Endothelial cell of umbilical vein (primary cell): ENCODE data around the gene CC2D1A.

Experiments used
- MYC ChIP-seq: IDR thresholded peaks from one replicate; pipeline ENCODE4 v1.6.1; 2011; ENCODE audit warnings: mild to moderate bottlenecking, low read depth, low read length
- TF ChIP-seq, protein P1 (sequence below): IDR thresholded peaks from 2 replicates; pipeline ENCODE4 v1.6.1; 2011; ENCODE audit not compliant: insufficient read depth, insufficient read length
- TF ChIP-seq, protein P2 (sequence below), 2 donors: IDR thresholded peaks; 1 replicate in 1 of 2; 2 replicates in 1 of 2; pipeline ENCODE4 v1.5.1; 2011; ENCODE audit warnings: low read length in 2 of 2, mild to moderate bottlenecking in 2 of 2, moderate library complexity in 2 of 2, control low read depth in 1 of 2, inconsistent platforms in 1 of 2, low read depth in 1 of 2; ENCODE audit not compliant: insufficient read depth in 1 of 2; ENCODE audit errors: extremely low read depth in 1 of 2

DNA sequence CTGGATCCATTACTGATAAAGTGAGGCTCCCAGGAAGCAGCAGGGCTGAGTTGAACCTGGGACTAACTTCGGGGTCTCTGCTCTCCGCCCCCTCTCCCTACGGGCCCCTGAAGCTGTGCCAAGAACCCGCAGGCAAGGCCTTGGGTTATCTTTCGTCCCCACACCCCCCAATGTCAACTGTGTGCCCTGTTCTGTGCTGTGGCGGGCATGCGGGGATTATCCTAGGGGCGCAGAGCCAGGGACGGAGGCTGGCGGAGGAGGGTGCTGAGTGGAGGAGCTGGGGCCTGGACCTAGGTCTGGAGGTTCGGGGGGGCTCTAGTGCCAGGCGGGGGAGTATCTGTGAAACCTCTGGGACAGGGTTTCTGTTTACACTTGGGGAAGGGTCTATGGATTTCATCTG, 73.7 kb downstream of the CC2D1A start:
- no peak for TF ChIP-seq MYC
- TF ChIP-seq, protein P1, sequence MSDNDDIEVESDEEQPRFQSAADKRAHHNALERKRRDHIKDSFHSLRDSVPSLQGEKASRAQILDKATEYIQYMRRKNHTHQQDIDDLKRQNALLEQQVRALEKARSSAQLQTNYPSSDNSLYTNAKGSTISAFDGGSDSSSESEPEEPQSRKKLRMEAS, result no peak
- TF ChIP-seq, protein P2, sequence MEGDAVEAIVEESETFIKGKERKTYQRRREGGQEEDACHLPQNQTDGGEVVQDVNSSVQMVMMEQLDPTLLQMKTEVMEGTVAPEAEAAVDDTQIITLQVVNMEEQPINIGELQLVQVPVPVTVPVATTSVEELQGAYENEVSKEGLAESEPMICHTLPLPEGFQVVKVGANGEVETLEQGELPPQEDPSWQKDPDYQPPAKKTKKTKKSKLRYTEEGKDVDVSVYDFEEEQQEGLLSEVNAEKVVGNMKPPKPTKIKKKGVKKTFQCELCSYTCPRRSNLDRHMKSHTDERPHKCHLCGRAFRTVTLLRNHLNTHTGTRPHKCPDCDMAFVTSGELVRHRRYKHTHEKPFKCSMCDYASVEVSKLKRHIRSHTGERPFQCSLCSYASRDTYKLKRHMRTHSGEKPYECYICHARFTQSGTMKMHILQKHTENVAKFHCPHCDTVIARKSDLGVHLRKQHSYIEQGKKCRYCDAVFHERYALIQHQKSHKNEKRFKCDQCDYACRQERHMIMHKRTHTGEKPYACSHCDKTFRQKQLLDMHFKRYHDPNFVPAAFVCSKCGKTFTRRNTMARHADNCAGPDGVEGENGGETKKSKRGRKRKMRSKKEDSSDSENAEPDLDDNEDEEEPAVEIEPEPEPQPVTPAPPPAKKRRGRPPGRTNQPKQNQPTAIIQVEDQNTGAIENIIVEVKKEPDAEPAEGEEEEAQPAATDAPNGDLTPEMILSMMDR (IDR thresholded peaks at IDR 0.05; ENCODE audit: extremely low read depth in 1 of 2, insufficient read depth in 1 of 2, low read depth in 1 of 2, low read length in 2 of 2), result no peak
